GM19238 (cell line): ENCODE results near the gene RPL41.

Experiments used
- DNase-seq: peaks from one replicate; pipeline ENCODE4 v3.0.0; 2011; ENCODE audit warnings: low spot score; ENCODE audit not compliant: insufficient read length

Gene RPL41

DNA sequence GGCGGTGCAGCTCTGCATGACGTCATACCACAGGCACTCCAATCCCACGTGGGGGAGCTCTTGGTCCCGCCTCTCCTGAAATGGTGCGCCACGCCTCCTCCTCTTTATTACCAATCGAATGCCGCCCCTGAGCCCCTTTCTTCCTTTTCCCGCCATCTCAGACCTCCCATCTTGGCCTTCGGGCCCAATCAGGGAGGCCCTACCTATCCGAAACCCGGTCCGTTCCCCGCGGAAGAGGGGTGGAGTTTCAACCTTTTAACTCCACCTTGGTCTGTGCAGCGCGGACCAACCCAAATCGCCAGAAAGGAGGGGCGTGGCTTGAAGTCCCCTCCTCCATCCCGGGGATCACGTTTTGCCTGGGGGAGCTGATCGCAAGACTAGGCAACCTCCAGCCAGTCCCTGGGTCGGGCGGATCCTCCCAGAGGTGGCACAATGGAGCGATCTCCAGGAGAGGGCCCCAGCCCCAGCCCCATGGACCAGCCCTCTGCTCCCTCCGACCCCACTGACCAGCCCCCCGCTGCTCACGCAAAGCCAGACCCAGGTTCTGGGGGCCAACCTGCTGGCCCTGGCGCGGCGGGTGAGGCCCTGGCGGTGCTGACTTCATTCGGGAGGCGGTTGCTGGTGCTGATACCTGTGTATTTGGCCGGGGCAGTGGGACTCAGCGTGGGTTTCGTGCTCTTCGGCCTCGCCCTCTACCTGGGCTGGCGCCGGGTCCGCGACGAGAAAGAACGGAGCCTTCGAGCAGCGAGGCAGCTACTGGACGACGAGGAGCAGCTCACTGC, 11.6 kb downstream of the RPL41 start, which contains the start of gene ESYT1:
TSS of gene ESYT1 (plus strand) at position 380 of the 782 bp plus-strand sequence. CDS start at position 433, 53 bp downstream.
- peak; percentile 90 for DNase-seq

- no peak for DNase-seq
These were observed 12.3 kb downstream of the RPL41 start for GRCh38 chr12:56128670-56129205.

DNA sequence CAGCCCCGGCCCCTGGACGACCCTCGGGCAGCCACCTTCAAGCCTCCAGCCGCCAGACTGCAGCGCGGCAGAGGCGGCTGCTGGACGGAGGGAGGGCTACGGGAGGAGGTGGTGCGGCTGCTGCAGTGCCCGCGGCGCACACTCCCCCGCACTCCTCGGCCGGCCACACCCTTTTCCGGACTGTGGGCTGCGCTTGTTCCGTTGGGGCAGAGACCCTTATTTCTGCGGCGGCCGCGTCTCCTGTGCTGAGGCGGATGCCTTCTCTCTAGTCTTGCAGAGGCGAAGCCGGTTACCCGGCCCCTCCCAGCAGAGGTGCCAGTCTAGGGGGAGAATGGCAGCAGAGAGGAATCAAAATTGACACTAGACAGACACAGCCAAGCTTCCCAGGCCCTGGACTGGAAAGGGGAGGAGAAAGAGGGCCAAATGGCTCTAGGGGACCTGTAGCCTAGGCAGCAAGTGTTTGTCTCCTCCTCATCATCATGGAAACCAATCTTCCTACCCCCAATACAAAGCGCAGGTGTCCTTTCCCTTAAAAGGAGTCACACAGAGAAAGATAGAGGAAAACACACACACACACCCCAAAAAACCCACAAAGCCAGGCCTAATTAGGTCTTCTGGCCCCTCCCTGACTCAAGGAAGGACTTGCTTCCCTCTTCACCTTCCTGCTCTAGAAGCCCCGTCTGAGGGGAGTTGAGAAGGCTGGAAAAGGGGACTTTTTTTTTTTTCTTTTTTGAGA, 12.9 kb downstream of the RPL41 start:
- DNase-seq, result peak; percentile 44

GRCh38 chr12:56129942-56130495, 13.6 kb downstream of the RPL41 start:
- no peak for DNase-seq

DNA sequence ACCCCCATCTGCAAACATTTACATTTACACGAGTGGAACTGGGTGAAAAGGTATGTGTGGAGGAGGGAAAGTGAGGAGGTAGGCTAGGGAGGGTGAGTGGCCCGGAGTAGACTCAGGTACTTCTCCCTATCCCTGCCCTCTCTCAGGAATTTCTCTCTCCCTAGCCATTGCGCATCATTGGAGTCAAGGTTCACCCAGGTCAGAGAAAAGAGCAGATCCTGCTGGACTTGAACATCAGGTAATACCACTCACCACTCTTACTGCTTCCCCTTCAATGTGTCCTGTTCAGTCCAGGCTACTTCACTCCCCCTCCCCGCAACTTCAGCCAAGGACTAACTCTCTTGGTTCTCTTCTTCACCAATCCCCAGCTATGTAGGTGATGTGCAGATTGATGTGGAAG, 14.4 kb downstream of the RPL41 start:
- DNase-seq, result no peak

DNA sequence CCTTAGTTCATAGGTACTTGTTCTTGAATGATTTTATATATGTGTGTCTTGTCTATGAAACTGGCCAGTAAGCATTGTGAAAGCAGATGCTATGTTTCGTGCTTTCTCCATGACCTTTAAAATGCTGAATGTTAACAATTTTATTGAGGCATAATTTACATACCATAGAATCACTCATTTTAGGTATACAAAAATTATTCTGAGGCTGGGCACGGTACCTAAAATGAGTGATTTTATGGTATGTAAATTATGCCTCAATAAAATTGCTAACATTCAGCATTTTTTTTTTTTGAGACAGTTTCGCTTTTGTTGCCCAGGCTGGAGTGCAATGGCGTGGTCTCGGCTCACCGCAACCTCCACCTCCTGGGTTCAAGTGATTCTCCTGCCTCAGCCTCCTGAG, 18.5 kb downstream of the RPL41 start:
- DNase-seq, result no peak

GRCh38 chr12:56137853-56138571, 21.6 kb downstream of the RPL41 start:
- no peak for DNase-seq

DNA sequence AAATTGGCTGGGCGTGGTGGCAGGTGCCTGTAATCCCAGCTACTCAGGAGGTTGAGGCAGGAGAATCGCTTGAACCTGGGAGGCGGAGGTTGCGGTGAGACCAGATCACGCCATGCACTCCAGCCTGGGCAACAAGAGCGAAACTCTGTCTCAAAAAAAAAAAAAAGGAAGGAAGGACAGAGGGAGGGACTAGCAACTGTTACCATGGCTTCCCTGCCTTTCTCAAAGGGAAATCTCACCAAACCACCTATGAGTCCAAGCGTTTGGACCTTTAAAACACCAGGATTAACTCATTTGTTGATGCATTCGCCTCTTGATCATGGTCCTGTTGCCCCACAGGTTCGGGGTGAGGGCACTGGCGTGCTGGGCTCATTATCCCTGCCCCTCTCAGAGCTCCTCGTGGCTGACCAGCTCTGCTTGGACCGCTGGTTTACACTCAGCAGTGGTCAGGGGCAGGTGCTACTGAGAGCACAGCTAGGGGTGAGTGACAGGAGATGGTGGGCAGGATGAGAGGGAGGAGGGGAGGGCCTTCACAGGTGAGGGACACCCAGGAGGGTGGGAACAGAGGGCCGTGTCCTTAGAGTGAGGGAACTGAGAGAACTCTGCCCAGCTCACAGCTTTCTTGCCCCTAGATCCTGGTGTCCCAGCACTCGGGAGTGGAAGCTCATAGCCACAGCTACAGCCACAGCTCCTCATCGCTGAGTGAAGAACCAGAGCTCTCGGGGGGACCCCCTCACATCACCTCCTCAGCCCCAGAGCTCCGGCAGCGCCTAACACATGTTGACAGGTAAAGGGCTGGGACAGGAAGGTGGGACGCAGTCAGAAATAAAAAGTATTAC, 25.7 kb downstream of the RPL41 start:
- no peak for DNase-seq

- DNase-seq, result no peak
These were observed 26.8 kb downstream of the RPL41 start for GRCh38 chr12:56143217-56143616.

- DNase-seq, result no peak
These were observed 27.4 kb downstream of the RPL41 start for GRCh38 chr12:56143870-56144269.

- no peak for DNase-seq
These were observed 28.8 kb downstream of the RPL41 start for GRCh38 chr12:56145217-56145616.

DNA sequence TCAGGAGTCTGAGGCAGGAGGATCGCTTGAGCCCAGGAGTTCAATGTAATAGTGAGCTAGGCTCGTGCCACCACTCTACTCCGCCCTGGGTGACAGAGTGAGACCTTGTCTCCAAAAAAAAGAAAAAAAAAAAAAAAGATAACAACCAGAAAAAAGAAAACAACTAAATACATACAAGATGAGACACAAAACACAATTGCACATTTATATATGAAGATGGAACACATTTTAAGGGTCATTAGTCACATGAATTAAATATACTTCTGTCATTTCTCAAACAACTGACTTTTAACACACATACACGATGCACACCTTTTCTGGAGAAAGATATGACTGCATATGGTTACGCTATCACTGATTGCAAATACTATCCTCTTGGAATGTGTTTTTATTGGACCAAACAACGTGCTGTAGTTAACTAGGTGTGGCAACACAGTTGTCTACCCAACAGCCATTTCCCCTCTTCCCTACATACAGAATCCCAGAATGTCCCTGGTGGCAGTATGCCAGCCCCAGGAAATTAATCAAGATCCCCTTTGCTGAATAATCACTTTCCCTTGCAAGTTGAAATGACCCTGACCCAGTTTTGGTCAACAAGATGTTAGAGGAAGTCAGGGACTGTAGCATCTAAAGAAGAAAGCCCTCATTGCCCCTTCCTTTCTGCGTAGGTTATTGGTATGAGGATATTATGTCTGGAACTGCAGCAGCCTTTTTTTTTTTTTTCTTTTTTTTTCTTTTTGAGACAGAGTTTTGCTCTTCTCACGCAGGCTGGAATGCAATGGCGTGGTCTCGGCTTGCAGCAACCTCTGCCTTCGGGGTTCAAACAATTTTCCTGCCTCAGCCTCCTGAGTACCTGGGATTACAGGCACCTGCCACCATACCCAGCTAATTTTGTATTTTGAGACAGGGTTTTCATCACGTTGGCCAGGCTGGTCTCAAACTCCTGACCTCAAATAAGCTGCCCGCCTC, 30.3 kb downstream of the RPL41 start:
- no peak for DNase-seq

- DNase-seq, result no peak
These were observed 34.1 kb downstream of the RPL41 start for GRCh38 chr12:56150563-56150962.

- no peak for DNase-seq
These were observed 35.3 kb downstream of the RPL41 start for GRCh38 chr12:56151672-56152131.

DNA sequence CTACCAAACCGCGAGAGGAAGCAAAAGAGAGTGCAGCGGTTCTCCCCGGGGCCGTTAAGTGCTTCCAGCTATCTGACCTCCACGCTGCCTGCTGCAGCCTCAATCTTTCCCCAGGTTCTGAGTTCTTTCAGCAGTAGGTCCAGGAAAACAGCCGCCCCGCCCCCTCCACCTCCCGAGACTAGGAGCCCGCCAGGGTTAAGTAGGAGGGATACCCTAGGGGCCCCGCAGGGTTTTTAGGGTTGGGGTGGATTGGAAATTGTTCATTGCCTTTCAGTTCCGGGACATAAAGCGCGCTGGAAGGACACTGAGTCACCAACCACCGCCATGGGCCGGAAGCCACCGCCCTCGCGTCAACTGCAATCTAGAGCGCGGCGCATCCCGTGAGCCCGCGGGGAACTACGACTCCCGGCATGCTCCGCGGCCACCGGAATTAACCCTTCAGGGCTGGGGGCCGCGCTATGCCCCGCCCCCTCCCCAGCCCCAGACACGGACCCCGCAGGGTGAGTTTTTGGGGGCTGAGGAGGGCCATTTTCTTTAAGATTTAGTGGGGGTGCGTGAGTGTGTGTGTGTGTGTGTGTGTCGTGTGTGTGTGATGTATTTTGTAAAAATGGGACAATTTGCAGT, 35.8 kb downstream of the RPL41 start, which contains the start of gene MYL6B:
TSS of gene MYL6B (plus strand) at position 456 of the 624 bp plus-strand sequence. CDS start 1,332 bp downstream, outside the sequence.
- peak; percentile 90 for DNase-seq

- DNase-seq, result no peak
These were observed 36.6 kb downstream of the RPL41 start for GRCh38 chr12:56152756-56153677.

DNA sequence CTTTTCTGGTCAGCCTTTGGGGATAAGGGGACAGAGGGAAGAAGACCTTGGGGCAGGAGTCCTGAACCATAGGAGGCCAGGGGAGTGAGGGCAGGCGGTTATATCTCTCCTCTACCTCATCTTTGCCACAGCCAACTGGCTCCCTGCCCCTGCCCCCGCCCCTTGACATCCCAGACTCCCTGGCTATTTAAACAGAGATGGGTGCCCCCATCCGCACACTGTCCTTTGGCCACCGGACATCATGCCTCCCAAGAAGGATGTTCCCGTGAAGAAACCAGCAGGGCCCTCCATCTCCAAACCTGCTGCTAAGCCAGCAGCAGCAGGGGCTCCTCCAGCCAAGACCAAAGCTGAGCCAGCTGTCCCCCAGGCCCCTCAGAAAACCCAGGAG, 37.2 kb downstream of the RPL41 start:
- no peak for DNase-seq
